Erythroblast (primary cell): Measurements from ENCODE around the gene CAMSAP1.
A peak's percentile ranks its signal among the peaks of the same experiment; 100 is the strongest.
"Not testable (repeated sequence)": the region's sequence is repeated elsewhere in the genome, so short reads cannot be mapped to it uniquely, and the experiment has no call there.

Experiments
- DNase-seq, 2 experiments: peaks; one replicate each; lab custom pipeline; 2025; lab: John Stamatoyannopoulos, UW
- GATA1 ChIP-seq: IDR thresholded peaks from 2 replicates; pipeline ENCODE4 v1.6.1; 2011; ENCODE audit warnings: low read depth, mild to moderate bottlenecking, control low read depth, low read length, moderate library complexity
- POLR2A ChIP-seq: IDR thresholded peaks from 2 replicates; pipeline ENCODE4 v1.6.1; 2011; ENCODE audit warnings: mild to moderate bottlenecking, low read length

The CAMSAP1 gene

DNA sequence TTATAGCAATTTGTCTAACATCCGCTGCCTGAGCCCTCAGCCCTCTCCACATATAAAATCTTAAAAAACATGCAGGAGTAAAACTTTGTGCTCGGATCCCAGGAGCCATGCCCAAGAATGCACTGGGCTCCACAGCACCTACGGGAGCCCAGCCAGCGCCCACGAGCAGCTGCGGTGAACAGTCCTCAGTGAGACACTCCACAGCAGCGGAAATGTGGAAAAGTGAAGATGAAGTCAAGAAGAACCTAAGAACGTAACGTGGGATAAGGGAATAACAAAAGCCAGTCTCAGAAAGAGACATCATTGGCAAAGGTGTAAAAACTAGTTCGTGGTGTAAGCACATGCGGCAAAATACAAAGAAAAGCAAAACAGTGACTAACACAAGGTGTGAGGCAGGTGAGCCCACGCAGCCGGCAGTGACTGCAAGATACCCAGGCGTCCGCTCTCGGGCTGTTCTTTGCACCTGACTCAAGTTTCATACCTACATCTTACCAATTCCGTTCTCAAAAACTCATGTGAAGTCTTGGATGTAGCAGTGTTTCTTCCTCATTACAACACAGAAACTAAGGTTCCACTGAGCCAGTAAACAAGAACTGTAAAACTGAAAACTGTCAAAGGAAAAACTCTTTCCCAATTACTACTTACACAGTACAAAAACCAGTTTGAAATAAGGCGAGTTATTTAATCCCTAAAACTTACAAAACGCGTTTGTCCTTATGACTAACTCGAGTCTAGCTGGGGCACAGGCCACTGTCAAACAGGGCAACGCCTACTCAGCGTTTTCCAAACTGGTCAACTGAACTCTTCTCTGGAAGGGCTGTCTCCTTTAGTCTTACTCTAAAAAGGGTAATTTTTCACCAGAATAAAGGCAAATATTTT is 1.7 kb downstream of the CAMSAP1 start:
- TF ChIP-seq POLR2A (no peak), GATA1 (no peak)
- DNase-seq, result peak; percentile 52 to 66

DNA sequence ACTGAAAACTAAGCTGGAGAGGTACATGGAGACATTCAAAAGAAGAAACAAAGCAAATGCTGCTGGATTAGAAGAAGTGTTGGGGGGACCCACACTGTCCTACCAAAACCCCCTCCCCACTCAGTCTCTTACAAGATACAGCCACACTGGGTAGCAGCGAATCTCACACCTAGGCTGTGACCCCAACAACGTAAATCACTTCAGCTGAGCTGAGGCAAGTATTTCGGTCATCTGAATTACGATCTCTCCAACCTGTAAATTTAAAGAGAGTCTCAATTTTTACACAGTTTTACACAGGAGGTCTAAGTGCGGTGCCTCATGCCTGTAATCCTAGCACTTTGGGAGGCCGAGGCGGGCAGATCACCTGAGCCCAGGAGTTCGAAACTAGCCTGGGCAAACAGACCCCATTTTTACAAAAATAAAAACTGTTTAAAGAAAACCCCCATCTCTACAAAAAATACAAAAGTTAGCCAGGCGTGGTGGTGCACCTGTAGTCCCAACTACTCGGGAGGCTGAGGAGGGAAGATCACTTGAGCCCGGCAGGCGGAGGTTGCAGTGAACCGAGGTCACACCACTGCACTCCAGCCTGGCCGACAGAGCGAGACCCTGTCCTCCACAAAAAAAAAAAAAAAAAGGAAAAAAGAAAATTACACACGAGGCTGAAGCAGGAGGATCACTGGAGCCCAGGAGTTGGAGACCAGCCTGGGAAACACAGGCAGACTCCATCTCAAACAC is 3.4 kb downstream of the CAMSAP1 start:
- DNase-seq, result no peak
- TF ChIP-seq POLR2A (no peak), GATA1 (no peak)

DNA sequence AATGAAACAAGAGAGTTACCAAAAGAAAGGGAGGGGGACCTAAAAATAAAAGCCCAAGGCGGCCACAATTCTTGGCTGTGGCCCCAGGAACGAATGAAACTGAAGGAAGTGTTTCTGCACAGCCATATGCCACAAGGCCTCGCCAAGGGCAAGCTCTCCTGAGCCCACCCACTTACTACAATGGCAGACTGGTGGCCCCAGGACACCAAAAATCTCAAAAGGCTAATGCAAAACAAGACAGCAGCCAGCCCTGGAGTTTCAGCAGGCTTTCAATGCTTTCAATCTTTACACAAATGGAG is 4.0 kb downstream of the CAMSAP1 start:
- no peak for DNase-seq
- no peak for TF ChIP-seq GATA1

DNA sequence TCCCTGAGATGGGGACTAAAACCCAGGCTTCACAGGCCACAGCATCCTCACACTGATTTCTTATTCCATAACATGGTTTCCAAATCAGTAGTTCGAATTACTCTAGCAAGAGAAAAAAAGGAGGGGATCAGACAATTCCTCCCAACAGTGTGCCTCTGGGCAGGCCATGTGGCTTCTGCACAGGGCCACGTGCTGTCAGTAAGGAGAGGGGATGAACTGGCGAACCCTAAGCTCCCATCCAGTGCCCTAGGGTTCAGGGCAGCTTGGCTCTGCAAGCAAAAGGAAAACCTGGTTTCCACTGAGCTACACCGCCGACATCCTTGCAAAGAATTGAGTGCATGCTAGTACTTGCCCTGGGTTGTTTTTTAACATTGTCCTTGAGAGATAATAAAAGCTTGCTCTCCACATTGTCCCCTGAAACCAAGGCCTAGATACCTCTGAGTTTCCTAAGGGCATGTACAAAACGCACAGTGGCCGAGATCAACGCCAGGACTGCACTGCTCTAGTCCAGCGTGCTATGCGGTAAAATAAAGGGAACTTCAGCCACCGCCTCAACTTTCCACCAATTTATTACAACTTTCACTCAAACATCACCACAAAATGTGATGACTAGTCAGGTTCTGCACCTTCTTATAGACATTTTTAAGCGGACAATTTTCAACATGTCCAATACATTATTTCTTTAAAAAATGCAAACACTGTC is 4.5 kb downstream of the CAMSAP1 start:
- TF ChIP-seq GATA1, result no peak
- no peak for TF ChIP-seq POLR2A
- no peak for DNase-seq

DNA sequence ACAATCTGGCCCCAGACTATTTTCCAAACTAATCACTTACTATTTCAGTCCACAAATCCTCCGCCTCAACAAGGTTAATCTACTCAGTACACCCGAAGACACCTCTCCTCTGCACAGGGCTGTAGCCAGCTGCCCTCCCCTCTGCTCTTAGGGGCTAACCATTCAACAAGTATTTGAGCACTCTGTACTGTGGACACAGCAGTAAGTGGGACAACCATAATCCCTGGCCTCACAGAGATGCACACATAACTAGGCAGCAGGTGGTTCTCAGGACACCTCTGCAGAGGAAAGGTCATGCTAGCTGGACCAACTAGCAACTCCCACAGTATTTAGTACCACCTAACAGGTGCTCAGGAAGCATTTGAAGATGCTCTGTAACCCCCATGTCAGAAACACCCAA is 5.5 kb downstream of the CAMSAP1 start:
- TF ChIP-seq POLR2A (no peak), GATA1 (no peak)
- DNase-seq, result no peak

DNA sequence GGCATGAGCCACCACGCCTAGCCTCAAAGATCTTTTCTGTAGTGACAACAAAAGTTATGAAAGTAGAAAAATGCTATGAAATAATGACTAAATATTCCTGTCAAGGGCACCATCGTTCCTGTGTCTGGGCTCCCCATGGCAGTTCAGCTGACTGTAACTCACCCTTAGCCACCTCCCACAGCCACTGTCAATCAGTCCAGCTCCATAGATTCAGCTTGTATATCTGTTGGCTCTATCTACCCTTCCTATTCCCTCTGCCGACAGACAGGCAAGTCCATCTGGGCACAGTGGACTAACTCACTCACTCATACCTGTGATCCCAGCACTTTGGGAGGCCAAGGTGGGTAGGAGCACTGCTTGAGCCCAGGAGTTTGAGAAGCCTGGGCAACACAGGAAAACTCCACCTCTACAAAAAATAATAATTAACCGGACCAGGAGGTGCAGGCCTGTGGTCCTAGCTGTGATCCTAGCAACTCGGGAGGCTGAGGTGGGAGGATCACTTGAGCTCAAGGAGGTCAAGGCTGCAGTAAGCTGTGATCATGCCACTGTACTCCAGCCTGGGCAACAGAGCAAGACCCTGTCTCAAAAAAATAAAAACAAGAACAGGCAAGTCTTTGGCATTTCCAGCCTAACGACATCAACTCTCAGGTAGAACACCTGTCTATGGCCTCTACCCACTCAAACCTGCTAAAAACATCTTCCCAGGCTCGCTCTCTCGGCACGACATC is 6.2 kb downstream of the CAMSAP1 start:
- DNase-seq, result no peak
- TF ChIP-seq GATA1 (no peak), POLR2A (no peak)

DNA sequence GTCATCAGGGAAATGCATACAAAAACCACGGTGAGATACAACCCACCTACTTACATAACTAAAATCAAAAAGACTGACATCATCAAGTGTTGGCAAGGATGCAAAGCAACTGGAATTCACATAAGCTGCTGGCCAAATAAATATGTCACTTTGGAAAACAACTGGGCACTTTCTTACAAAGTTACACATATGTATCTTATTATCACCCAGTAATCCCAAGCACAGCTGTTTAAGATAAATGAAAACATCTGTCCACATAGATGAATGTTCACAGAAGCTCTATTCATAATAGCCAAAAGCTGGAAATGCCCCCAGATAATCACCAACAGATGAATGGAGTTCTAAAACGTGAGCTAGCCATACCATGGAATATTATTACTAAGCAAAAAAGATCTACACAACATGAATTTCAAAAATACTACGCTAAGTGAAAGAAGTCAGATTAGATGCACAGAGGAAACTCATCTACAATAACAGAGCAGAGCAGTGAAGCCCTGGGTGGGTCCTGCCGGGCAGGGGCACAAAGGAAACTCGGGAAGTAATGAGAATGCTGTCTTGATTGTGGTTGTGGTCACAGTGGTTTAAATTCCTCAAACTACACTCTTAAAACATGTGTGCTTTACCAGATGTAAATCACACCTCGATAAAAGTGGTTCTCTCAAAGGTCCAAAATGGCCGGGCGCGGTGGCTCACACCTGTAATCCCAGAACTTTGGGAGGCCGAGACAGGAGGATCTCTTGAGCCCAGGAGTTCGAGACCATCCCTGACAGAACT is 8.5 kb downstream of the CAMSAP1 start:
- no peak for DNase-seq
- TF ChIP-seq POLR2A (no peak), GATA1 (no peak)

DNA sequence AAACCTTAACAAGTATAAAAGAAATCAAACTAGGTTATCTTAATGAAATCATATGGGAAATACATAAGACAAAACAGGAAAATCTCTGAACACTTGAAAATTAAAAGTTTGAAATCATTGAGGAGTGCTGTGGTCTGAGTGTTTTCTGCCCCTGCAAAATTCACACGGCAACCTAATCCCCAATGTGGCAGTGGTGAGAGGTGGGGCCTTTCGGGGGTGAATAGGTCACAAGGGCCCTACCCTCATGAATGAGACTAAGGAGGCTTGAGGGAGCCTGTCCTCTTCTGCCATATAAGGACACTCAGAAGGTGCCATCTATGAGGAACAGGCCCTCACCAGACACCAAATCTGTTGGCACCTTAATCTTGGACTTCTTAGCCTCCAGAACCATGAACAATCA is 10.7 kb downstream of the CAMSAP1 start:
- DNase-seq, result no peak
- no peak for TF ChIP-seq GATA1
- no peak for TF ChIP-seq POLR2A

DNA sequence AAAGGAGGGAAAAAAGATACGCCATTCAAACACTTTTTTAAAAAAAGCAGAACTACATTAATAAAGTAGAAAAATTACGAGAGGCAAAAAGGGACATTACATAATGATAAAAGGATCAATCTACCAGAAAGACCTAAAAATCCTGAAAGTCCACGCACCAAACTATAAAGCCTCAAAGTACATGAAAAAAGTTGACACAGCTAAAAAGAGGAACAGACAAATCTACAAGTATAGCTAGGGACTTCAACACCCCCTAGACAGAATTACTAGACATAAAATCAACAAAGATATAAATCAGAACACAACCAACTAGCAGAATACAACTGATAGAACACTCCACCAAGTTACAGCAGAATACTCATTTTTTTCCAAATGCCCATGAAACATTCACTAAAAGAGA is 11.1 kb downstream of the CAMSAP1 start:
- no peak for DNase-seq
- no peak for TF ChIP-seq POLR2A

DNA sequence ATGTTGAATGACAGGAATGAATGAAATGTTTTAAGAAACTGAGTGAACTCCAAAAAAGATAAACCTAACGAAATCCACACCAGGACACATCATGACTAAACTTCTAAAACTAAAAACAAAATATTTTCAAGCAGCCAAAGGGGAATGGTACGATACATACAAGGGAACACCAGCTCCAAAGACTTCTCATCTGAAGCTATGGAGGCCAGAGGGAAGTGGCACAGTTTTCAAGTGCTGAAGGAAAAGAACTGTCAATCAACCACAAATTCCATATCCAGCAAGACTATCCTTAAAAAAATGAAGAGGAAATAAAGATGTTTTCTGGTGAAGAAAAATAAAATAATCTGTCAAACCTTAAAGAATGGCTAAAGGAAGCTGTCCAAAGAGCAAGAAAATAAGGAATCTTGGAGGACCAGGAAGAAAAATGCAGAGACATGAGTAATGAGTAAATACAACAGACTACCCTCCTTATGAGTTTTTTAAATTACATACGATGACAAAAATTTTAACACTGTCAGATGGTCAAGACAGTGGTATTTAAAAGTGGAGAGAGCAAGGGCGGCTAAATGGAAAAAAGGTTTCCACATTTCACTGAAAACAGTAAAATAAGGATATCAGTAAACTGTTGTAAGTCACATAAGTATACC is 12.0 kb downstream of the CAMSAP1 start:
- DNase-seq, result peak in 1 of 2 experiments; percentile 15
- TF ChIP-seq GATA1, result no peak
- TF ChIP-seq POLR2A, result no peak

DNA sequence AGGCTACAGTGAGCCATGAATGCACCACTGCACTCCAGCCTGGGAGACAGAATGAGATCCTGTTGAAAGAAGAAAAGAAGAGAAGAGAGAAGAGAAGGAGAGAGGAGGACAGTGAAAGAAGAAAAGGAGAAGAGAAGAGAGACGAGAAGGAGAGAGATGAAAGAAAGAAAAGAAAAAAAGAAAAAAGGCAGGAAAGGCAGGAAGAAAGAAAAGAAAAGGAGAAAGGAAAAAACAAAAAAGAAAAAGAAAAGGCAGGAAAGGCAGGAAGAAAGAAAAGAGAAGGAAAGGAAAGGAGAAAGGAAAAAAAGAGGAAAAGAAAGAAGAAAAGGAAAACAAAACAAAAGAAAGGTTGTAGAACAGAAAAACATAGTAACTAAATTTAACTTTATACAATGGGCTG is 14.2 kb downstream of the CAMSAP1 start:
- TF ChIP-seq GATA1, result no peak
- no peak for TF ChIP-seq POLR2A
- DNase-seq, result no peak

DNA sequence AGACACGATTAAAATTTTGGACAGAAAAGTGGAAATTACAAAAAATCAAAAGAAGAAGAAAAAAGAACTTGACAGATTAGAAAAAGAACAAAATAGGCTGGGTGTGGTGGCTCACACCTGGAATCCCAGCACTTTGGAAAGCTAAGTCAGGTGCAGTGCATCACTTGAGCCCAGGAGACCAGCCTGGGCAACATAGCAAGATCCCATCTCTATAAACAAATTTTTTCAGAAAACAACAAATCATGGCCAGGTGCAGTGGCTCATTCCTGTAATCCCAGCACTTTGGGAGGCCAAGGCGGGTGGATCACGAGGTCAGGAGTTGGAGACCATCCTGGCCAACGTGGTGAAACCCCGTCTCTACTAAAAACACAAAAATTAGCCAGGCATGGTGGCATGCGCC is 15.0 kb downstream of the CAMSAP1 start:
- not testable (repeated sequence) for DNase-seq
